ENCODE results near the gene HELQ. TPM values are rescaled to one million over a fixed set of nuclear protein-coding genes. Genes with fewer than 3 reads are reported as not detected.

The HELQ gene
- total and polyA plus RNA-seq, 2 of the 13 experiments (the other 11 are each of a cell fraction or from before 2014, with no cell fraction given), result 6.6 to 10.8 TPM

DNA sequence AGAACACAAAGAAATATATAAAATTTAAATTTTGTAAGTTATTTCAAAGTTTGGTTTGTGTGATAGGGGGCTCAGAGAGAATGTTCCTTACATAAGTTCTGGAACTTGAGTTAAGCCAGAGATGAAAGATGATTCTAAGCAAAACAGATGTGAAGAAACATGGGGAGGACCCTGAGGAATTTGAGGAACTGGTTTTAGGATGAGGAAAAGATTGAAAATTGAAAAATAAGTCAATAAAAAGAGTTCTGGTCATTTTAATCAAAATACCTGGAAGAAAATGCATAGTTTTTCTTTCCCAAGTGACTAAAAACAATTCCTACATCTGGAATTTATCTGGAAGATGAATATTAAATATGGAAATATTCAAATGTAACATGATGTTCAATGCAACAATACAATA, 37.4 kb downstream of the HELQ start (continued):
- TF ChIP-seq, protein P1, sequence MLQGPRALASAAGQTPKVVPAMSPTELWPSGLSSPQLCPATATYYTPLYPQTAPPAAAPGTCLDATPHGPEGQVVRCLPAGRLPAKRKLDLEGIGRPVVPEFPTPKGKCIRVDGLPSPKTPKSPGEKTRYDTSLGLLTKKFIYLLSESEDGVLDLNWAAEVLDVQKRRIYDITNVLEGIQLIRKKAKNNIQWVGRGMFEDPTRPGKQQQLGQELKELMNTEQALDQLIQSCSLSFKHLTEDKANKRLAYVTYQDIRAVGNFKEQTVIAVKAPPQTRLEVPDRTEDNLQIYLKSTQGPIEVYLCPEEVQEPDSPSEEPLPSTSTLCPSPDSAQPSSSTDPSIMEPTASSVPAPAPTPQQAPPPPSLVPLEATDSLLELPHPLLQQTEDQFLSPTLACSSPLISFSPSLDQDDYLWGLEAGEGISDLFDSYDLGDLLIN (CRISPR knock-in tag; IDR thresholded peaks at IDR 0.05; ENCODE audit: borderline replicate concordance), result no peak
- TF ChIP-seq, protein P2, sequence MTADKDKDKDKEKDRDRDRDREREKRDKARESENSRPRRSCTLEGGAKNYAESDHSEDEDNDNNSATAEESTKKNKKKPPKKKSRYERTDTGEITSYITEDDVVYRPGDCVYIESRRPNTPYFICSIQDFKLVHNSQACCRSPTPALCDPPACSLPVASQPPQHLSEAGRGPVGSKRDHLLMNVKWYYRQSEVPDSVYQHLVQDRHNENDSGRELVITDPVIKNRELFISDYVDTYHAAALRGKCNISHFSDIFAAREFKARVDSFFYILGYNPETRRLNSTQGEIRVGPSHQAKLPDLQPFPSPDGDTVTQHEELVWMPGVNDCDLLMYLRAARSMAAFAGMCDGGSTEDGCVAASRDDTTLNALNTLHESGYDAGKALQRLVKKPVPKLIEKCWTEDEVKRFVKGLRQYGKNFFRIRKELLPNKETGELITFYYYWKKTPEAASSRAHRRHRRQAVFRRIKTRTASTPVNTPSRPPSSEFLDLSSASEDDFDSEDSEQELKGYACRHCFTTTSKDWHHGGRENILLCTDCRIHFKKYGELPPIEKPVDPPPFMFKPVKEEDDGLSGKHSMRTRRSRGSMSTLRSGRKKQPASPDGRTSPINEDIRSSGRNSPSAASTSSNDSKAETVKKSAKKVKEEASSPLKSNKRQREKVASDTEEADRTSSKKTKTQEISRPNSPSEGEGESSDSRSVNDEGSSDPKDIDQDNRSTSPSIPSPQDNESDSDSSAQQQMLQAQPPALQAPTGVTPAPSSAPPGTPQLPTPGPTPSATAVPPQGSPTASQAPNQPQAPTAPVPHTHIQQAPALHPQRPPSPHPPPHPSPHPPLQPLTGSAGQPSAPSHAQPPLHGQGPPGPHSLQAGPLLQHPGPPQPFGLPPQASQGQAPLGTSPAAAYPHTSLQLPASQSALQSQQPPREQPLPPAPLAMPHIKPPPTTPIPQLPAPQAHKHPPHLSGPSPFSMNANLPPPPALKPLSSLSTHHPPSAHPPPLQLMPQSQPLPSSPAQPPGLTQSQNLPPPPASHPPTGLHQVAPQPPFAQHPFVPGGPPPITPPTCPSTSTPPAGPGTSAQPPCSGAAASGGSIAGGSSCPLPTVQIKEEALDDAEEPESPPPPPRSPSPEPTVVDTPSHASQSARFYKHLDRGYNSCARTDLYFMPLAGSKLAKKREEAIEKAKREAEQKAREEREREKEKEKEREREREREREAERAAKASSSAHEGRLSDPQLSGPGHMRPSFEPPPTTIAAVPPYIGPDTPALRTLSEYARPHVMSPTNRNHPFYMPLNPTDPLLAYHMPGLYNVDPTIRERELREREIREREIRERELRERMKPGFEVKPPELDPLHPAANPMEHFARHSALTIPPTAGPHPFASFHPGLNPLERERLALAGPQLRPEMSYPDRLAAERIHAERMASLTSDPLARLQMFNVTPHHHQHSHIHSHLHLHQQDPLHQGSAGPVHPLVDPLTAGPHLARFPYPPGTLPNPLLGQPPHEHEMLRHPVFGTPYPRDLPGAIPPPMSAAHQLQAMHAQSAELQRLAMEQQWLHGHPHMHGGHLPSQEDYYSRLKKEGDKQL (CRISPR knock-in tag; IDR thresholded peaks at IDR 0.05; ENCODE audit: low read depth), result no peak
- TF ChIP-seq HNF4A (CRISPR knock-in tag; IDR thresholded peaks at IDR 0.05), result no peak

DNA sequence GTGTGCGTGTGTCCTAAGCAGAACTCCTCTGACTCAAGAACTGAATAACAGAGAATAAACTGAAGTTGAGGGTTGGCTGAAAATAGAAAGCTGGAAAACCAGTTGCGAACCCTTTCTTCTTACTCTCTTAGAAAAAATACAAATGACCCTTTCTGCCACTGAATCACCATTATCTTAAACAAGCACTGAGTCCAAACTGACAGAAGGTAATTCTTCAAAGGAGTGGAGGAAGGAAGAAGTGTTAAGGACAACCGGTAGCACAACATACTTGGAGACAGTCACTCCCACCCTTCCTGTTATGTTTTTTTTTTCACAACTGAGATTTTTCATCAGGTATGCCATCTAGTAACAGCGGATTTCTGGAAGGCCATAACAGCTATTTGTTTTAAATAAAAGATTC, 38.1 kb downstream of the HELQ start:
- ATAC-seq (no peak), FAIRE-seq (no peak), DNase-seq (ENCODE audit: low spot score) (no peak)
- Histone ChIP-seq H3K79me2 (ENCODE audit: insufficient read depth, low read length) (no peaks in the 10 kb centered on the region), H3K9ac (ENCODE audit: insufficient read depth, low read depth, low read length) (no peak overlapping the region), H3K4me3 (replicated peaks in 1 of 3; ENCODE audit: insufficient read depth in 1 of 3, low read depth in 2 of 3, low read length in 3 of 3) (no peak overlapping the region), H3K9me3 (ENCODE audit: low read length) (no peaks in the 10 kb centered on the region), H4K20me1 (ENCODE audit: insufficient read depth, low read length) (no peaks in the 10 kb centered on the region), H3K4me1 (ENCODE audit: insufficient read depth, low read length) (no peaks in the 10 kb centered on the region), H2AFZ (ENCODE audit: low read length) (no peak overlapping the region), H3K36me3 (replicated peaks in 1 of 2; ENCODE audit: control insufficient read depth in 1 of 2, insufficient read depth in 2 of 2, low read length in 2 of 2) (peaks cover 5 to 24% of the 10 kb centered on the region in 2 experiments; a peak in 4 of 5 replicates), H3K4me2 (ENCODE audit: low read depth, low read length) (no peak overlapping the region), H3K27ac (ENCODE audit: extremely low read length, insufficient read depth, low read length) (no peak overlapping the region), H3K27me3 (ENCODE audit: control insufficient read depth in 1 of 2, insufficient read depth in 2 of 2, low read length in 2 of 2) (no peaks in the 10 kb centered on the region)
- ChIA-PET CTCF (ENCODE audit: low intra/inter-chr PET ratio, low total read pairs) (no interaction called here), POLR2A (no interaction called here)
- no TSS peak for BruUV-seq (replicated peaks)
- WGBS (ENCODE audit: low lambda C conversion rate), result 97% methylated on average over 4 of the region's 4 CpGs
- in situ Hi-C loops (cut with HindIII; ENCODE audit: extremely low pct_ligation_motif_present, low pct_unique_long_range_greater_than_20kb) (no loop called here), intact Hi-C loops (cut with micrococcal nuclease; ENCODE audit: unreplicated experiment) (loop anchor here (10.0 kb wide), 1 partner anchor 53 kb away; no protein-coding TSS in a partner anchor)
- TF ChIP-seq, protein P3, sequence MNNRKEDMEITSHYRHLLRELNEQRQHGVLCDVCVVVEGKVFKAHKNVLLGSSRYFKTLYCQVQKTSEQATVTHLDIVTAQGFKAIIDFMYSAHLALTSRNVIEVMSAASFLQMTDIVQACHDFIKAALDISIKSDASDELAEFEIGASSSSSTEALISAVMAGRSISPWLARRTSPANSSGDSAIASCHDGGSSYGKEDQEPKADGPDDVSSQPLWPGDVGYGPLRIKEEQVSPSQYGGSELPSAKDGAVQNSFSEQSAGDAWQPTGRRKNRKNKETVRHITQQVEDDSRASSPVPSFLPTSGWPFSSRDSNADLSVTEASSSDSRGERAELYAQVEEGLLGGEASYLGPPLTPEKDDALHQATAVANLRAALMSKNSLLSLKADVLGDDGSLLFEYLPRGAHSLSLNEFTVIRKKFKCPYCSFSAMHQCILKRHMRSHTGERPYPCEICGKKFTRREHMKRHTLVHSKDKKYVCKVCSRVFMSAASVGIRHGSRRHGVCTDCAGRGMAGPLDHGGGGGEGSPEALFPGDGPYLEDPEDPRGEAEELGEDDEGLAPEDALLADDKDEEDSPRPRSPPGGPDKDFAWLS (CRISPR knock-in tag; IDR thresholded peaks at IDR 0.05; ENCODE audit: borderline replicate concordance), result no peak
- TF ChIP-seq HMGA1 (CRISPR knock-in tag; conservative IDR thresholded peaks at IDR 0.05) (no peak), ZFP36 (IDR thresholded peaks at IDR 0.05; ENCODE audit: borderline replicate concordance, low read depth, low read length, partially characterized antibody) (no peak), TCF7L2 (IDR thresholded peaks at IDR 0.05; ENCODE audit: low read depth, low read length) (no peak), HCFC1 (IDR thresholded peaks at IDR 0.05; ENCODE audit: low read depth, low read length) (no peak), DR1 (CRISPR knock-in tag; IDR thresholded peaks at IDR 0.05) (no peak)
- TF ChIP-seq, protein P4, sequence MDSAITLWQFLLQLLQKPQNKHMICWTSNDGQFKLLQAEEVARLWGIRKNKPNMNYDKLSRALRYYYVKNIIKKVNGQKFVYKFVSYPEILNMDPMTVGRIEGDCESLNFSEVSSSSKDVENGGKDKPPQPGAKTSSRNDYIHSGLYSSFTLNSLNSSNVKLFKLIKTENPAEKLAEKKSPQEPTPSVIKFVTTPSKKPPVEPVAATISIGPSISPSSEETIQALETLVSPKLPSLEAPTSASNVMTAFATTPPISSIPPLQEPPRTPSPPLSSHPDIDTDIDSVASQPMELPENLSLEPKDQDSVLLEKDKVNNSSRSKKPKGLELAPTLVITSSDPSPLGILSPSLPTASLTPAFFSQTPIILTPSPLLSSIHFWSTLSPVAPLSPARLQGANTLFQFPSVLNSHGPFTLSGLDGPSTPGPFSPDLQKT (CRISPR knock-in tag; IDR thresholded peaks at IDR 0.05; ENCODE audit: borderline replicate concordance), result no peak
- TF ChIP-seq, protein P5, sequence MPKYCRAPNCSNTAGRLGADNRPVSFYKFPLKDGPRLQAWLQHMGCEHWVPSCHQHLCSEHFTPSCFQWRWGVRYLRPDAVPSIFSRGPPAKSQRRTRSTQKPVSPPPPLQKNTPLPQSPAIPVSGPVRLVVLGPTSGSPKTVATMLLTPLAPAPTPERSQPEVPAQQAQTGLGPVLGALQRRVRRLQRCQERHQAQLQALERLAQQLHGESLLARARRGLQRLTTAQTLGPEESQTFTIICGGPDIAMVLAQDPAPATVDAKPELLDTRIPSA (CRISPR knock-in tag; IDR thresholded peaks at IDR 0.05; ENCODE audit: borderline replicate concordance), result no peak
